HepG2 (cell line): Measurements from ENCODE around the gene RPLP2. TPM values are rescaled to one million over a fixed set of nuclear protein-coding genes. Genes with fewer than 3 reads are reported as not detected.

Experiments used
- AKNA ChIP-seq: sonication (generic); formaldehyde crosslinking; IDR thresholded peaks from 2 replicates; pipeline ENCODE4 v1.4.0; 2020; ENCODE audit warnings: missing genetic modification reagents, borderline replicate concordance
- CAMTA2 ChIP-seq: sonication (generic); formaldehyde crosslinking; IDR thresholded peaks from 2 replicates; pipeline ENCODE4 v1.4.0; 2020; ENCODE audit warnings: mild to moderate bottlenecking, missing genetic modification reagents, borderline replicate concordance
- HNF1B ChIP-seq: sonication (generic); formaldehyde crosslinking; IDR thresholded peaks from 2 replicates; pipeline ENCODE4 v1.5.1; 2020; ENCODE audit warnings: mild to moderate bottlenecking, moderate library complexity, missing genetic modification reagents
- KDM3A ChIP-seq: IDR thresholded peaks from 2 replicates; pipeline ENCODE4 v1.6.1; 2018; ENCODE audit warnings: low read depth, missing compliant biosample characterization
- NFE2L2 ChIP-seq: fragments of 150-350 bp; IDR thresholded peaks from 2 replicates; pipeline ENCODE4 v1.6.1; 2014; ENCODE audit warnings: low read length
- POLR2G ChIP-seq: fragments of 200-400 bp; formaldehyde crosslinking; IDR thresholded peaks from 2 replicates; pipeline ENCODE4 v1.6.1; 2018; ENCODE audit warnings: mild to moderate bottlenecking, low read depth, low read length, moderate library complexity
- PTBP1 ChIP-seq: fragments of 200-400 bp; formaldehyde crosslinking; IDR thresholded peaks from 2 replicates; pipeline ENCODE4 v1.6.1; 2018; ENCODE audit warnings: low read length, low read depth; ENCODE audit not compliant: poor library complexity, severe bottlenecking
- RBAK ChIP-seq: sonication (generic); formaldehyde crosslinking; IDR thresholded peaks from 2 replicates; pipeline ENCODE4 v1.5.1; 2020; ENCODE audit warnings: mild to moderate bottlenecking, missing genetic modification reagents
- U2AF2 ChIP-seq: fragments of 200-400 bp; formaldehyde crosslinking; IDR thresholded peaks from 2 replicates; pipeline ENCODE4 v1.6.1; 2017; ENCODE audit warnings: low read depth, mild to moderate bottlenecking, low read length
- ZFX ChIP-seq: sonication (generic); formaldehyde crosslinking; IDR thresholded peaks from 2 replicates; pipeline ENCODE4 v1.4.0; 2020; ENCODE audit warnings: mild to moderate bottlenecking, low read depth, missing genetic modification reagents, moderate library complexity
- ZMYM3 ChIP-seq: sonication (generic); formaldehyde crosslinking; IDR thresholded peaks from 2 replicates; pipeline ENCODE4 v1.5.1; 2020; ENCODE audit warnings: mild to moderate bottlenecking, missing genetic modification reagents
- ZNF274 ChIP-seq: sonication (generic); formaldehyde crosslinking; IDR thresholded peaks from 2 replicates; pipeline ENCODE4 v1.5.1; 2020; ENCODE audit warnings: mild to moderate bottlenecking, missing genetic modification reagents
- ZNF382 ChIP-seq: sonication (generic); formaldehyde crosslinking; IDR thresholded peaks from 2 replicates; pipeline ENCODE4 v1.5.0; 2020; ENCODE audit warnings: missing genetic modification reagents, mild to moderate bottlenecking, borderline replicate concordance
- ZNF501 ChIP-seq: sonication (generic); formaldehyde crosslinking; IDR thresholded peaks from 2 replicates; pipeline ENCODE4 v1.5.1; 2020; ENCODE audit warnings: mild to moderate bottlenecking, moderate library complexity, missing genetic modification reagents
- ZNF558 ChIP-seq: sonication (generic); formaldehyde crosslinking; IDR thresholded peaks from 2 replicates; pipeline ENCODE4 v1.9.0; 2022; ENCODE audit warnings: mild to moderate bottlenecking, missing genetic modification reagents, borderline replicate concordance
- ZNF704 ChIP-seq: sonication (generic); formaldehyde crosslinking; IDR thresholded peaks from 2 replicates; pipeline ENCODE4 v1.8.1; 2023; ENCODE audit warnings: mild to moderate bottlenecking, inconsistent platforms, moderate library complexity, missing genetic modification reagents, borderline replicate concordance
- ZNF737 ChIP-seq: sonication (generic); formaldehyde crosslinking; IDR thresholded peaks from 2 replicates; pipeline ENCODE4 v1.5.0; 2020; ENCODE audit warnings: missing genetic modification reagents, mild to moderate bottlenecking, borderline replicate concordance
- ZNF780A ChIP-seq: sonication (generic); formaldehyde crosslinking; IDR thresholded peaks from 2 replicates; pipeline ENCODE4 v1.8.0; 2022; ENCODE audit warnings: mild to moderate bottlenecking, missing genetic modification reagents, moderate library complexity
- ZNF841 ChIP-seq: sonication (generic); formaldehyde crosslinking; IDR thresholded peaks from 2 replicates; pipeline ENCODE4 v1.8.1; 2023; ENCODE audit warnings: missing genetic modification reagents, borderline replicate concordance
- ZSCAN5A ChIP-seq: sonication (generic); formaldehyde crosslinking; IDR thresholded peaks from 2 replicates; pipeline ENCODE4 v1.8.0; 2022; ENCODE audit warnings: mild to moderate bottlenecking, missing genetic modification reagents, borderline replicate concordance
- polyA plus RNA-seq, 8 experiments: library from polyadenylated mRNA; depleted of rRNA in 3 of 8; stranded (reverse) in 7 of 8; unstranded in 1 of 8; fragments of >200 nt; fragmentation: Illumina TruSeq in 4 of 8; extraction: Trizol in 4 of 8; gene quantifications; 2 replicates each; pipeline versions ENCODE4 v1.2.1 to v1.2.3, GENCODE V29; 2011 to 2016; ENCODE audit warnings: low read depth in 4 of 8, missing spikeins in 1 of 8, mixed read lengths in 1 of 8; ENCODE audit not compliant: insufficient read depth in 1 of 8
- total RNA-seq, 5 experiments: library from RNA; depleted of rRNA; stranded (reverse); fragments of >200 nt; fragmentation: Illumina TruSeq; extraction: Trizol; gene quantifications; 2 replicates each; pipeline ENCODE4 v1.2.3, GENCODE V29; 2016; ENCODE audit warnings: low read depth in 1 of 5

The RPLP2 gene
- total and polyA plus RNA-seq, 2 of the 13 experiments (the other 11 are each of a cell fraction or from before 2014, with no cell fraction given): 978 to 2,106 TPM

GRCh38 chr11:803770-804598, 5.8 kb upstream of the RPLP2 start (continued):
- TF ChIP-seq AKNA: no peak
- TF ChIP-seq PTBP1: no peak
- TF ChIP-seq ZNF737 (CRISPR knock-in tag): no peak
- no peak for TF ChIP-seq POLR2G
- no peak for TF ChIP-seq U2AF2
- TF ChIP-seq ZNF501 (CRISPR knock-in tag): 0 out of 2 replicates have a peak, but pooled peaks have one; percentile 30
- no peak for TF ChIP-seq ZNF704 (CRISPR knock-in tag)
- TF ChIP-seq KDM3A (CRISPR knock-in tag): 0 out of 2 replicates have a peak, but pooled peaks have one; percentile 11
- no peak for TF ChIP-seq NFE2L2
- TF ChIP-seq ZMYM3 (CRISPR knock-in tag): no peak
- TF ChIP-seq HNF1B: peak; percentile 62; the same call in 1 of the 2 replicates
- TF ChIP-seq ZNF558 (CRISPR knock-in tag): no peak
- no peak for TF ChIP-seq ZNF780A (CRISPR knock-in tag)
- no peak for TF ChIP-seq CAMTA2 (CRISPR knock-in tag)
- TF ChIP-seq ZFX (CRISPR knock-in tag): peak; percentile 48; the same call in 1 of the 2 replicates
- no peak for TF ChIP-seq RBAK (CRISPR knock-in tag)
- no peak for TF ChIP-seq ZNF382
- TF ChIP-seq ZSCAN5A: no peak
- 0 out of 2 replicates have a peak, but pooled peaks have one; percentile 12 for TF ChIP-seq ZNF274
- no peak for TF ChIP-seq ZNF841 (CRISPR knock-in tag)
